ENCODE results near the gene ST6GALNAC1.

ST6GALNAC1 gene

DNA sequence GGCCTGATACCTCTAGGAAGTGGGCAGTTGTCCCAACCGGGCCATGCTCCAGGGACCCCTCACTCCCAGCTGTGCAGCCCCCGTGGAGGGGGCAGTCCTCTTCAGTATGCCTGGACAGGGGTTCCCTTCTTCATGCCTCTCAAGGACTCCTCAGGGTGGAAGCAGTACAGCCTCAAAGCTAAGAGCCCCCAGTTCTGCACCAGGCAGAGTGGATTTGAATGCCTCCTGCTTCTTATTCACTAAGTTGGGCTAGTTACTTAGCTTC, 23.9 kb upstream of the ST6GALNAC1 start:
- Histone ChIP-seq H3K4me1 (ENCODE audit: insufficient read depth, low read length, severe bottlenecking) (peaks cover 19% of the 10 kb centered on the region), H4K20me1 (ENCODE audit: insufficient read depth, low read length) (no peaks in the 10 kb centered on the region), H3K9me2 (ENCODE audit: low read depth, low read length) (no peaks in the 10 kb centered on the region), H3K9ac (ENCODE audit: low read length) (no peak overlapping the region), H3K4me3 (ENCODE audit: low read depth, low read length, poor library complexity, severe bottlenecking) (no peak overlapping the region), H3K4me2 (ENCODE audit: low read length) (no peak overlapping the region), H3K36me3 (ENCODE audit: insufficient read depth, low read length) (no peaks in the 10 kb centered on the region; the same call in 1 of the 2 replicates), H3K27ac (ENCODE audit: low read depth, low read length, poor library complexity, severe bottlenecking) (no peak overlapping the region), H2AFZ (ENCODE audit: low read length) (no peak overlapping the region), H3K79me2 (ENCODE audit: insufficient read depth, low read length) (no peaks in the 10 kb centered on the region), H3F3A (ENCODE audit: insufficient read depth, low read length) (no peaks in the 10 kb centered on the region), H3K27me3 (ENCODE audit: insufficient read depth, low read length) (no peaks in the 10 kb centered on the region), H3K9me3 (ENCODE audit: low read length) (peaks cover 4% of the 10 kb centered on the region; the same call in 1 of the 2 replicates)
- no peak for TF ChIP-seq EZH2 (IDR thresholded peaks at IDR 0.05; ENCODE audit: borderline replicate concordance, low read length)
- TF ChIP-seq, protein P1, sequence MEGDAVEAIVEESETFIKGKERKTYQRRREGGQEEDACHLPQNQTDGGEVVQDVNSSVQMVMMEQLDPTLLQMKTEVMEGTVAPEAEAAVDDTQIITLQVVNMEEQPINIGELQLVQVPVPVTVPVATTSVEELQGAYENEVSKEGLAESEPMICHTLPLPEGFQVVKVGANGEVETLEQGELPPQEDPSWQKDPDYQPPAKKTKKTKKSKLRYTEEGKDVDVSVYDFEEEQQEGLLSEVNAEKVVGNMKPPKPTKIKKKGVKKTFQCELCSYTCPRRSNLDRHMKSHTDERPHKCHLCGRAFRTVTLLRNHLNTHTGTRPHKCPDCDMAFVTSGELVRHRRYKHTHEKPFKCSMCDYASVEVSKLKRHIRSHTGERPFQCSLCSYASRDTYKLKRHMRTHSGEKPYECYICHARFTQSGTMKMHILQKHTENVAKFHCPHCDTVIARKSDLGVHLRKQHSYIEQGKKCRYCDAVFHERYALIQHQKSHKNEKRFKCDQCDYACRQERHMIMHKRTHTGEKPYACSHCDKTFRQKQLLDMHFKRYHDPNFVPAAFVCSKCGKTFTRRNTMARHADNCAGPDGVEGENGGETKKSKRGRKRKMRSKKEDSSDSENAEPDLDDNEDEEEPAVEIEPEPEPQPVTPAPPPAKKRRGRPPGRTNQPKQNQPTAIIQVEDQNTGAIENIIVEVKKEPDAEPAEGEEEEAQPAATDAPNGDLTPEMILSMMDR (IDR thresholded peaks at IDR 0.05; ENCODE audit: low read length) = no peak

DNA sequence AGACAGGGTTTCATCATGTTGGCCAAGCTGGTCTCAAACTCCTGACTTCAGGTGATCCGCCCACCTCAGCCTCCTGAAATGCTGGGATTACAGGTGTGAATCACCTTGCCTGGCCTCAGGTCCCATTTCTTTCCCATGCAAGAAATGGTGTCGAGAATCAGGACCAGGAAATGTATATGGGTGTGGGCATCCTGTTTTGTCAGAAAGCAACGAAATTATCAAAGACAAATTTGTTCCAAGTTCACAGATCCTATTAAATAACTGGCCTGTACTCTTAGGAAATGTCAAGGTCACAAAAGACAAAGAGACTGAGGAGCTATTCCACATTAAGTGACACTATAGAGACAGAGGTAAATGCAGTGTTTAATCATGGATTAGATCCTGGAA, 17.1 kb upstream of the ST6GALNAC1 start:
- no peaks in the 10 kb centered on the region for H3K36me3 ChIP-seq (ENCODE audit: insufficient read depth, low read length)
- no peak overlapping the region for H3K4me3 ChIP-seq (ENCODE audit: low read depth, low read length, poor library complexity, severe bottlenecking)
- H2AFZ ChIP-seq (ENCODE audit: low read length) = no peak overlapping the region
- no peak for TF ChIP-seq EZH2 (IDR thresholded peaks at IDR 0.05; ENCODE audit: borderline replicate concordance, low read length)
- TF ChIP-seq, protein P1 (IDR thresholded peaks at IDR 0.05; ENCODE audit: low read length) = no peak
- no peaks in the 10 kb centered on the region for H3K9me3 ChIP-seq (ENCODE audit: low read length)
- no peak overlapping the region for H3K4me2 ChIP-seq (ENCODE audit: low read length)
- H3K27ac ChIP-seq (ENCODE audit: low read depth, low read length, poor library complexity, severe bottlenecking) = no peak overlapping the region
- peaks cover 8% of the 10 kb centered on the region for H3K4me1 ChIP-seq (ENCODE audit: insufficient read depth, low read length, severe bottlenecking)
- no peak overlapping the region for H3K9ac ChIP-seq (ENCODE audit: low read length)
- H3K27me3 ChIP-seq (ENCODE audit: insufficient read depth, low read length) = no peaks in the 10 kb centered on the region
- H4K20me1 ChIP-seq (ENCODE audit: insufficient read depth, low read length) = no peaks in the 10 kb centered on the region
- H3F3A ChIP-seq (ENCODE audit: insufficient read depth, low read length) = no peaks in the 10 kb centered on the region
- H3K79me2 ChIP-seq (ENCODE audit: insufficient read depth, low read length) = no peaks in the 10 kb centered on the region
- no peaks in the 10 kb centered on the region for H3K9me2 ChIP-seq (ENCODE audit: low read depth, low read length)

GRCh38 chr17:76659928-76660655, 16.5 kb upstream of the ST6GALNAC1 start:
- Histone ChIP-seq H3K27me3 (ENCODE audit: insufficient read depth, low read length) (no peaks in the 10 kb centered on the region), H3K4me1 (ENCODE audit: insufficient read depth, low read length, severe bottlenecking) (peaks cover 8% of the 10 kb centered on the region), H3K36me3 (ENCODE audit: insufficient read depth, low read length) (no peaks in the 10 kb centered on the region), H3K9me3 (ENCODE audit: low read length) (no peaks in the 10 kb centered on the region), H3K9me2 (ENCODE audit: low read depth, low read length) (no peaks in the 10 kb centered on the region), H3K9ac (ENCODE audit: low read length) (no peak overlapping the region), H4K20me1 (ENCODE audit: insufficient read depth, low read length) (no peaks in the 10 kb centered on the region), H3K4me2 (ENCODE audit: low read length) (no peak overlapping the region), H2AFZ (ENCODE audit: low read length) (no peak overlapping the region), H3F3A (ENCODE audit: insufficient read depth, low read length) (no peaks in the 10 kb centered on the region), H3K79me2 (ENCODE audit: insufficient read depth, low read length) (no peaks in the 10 kb centered on the region), H3K27ac (ENCODE audit: low read depth, low read length, poor library complexity, severe bottlenecking) (no peak overlapping the region), H3K4me3 (ENCODE audit: low read depth, low read length, poor library complexity, severe bottlenecking) (no peak overlapping the region)
- TF ChIP-seq, protein P1 (IDR thresholded peaks at IDR 0.05; ENCODE audit: low read length) = no peak
- TF ChIP-seq EZH2 (IDR thresholded peaks at IDR 0.05; ENCODE audit: borderline replicate concordance, low read length) = no peak

All from OCI-LY1 (cell line).